ENCODE measurements around the gene RPUSD2. TPM values are rescaled to one million over a fixed set of nuclear protein-coding genes. Genes with fewer than 3 reads are reported as not detected.

The RPUSD2 gene
- total and polyA plus RNA-seq, 2 experiments from 2014 or later: 22.0 to 25.5 TPM

DNA sequence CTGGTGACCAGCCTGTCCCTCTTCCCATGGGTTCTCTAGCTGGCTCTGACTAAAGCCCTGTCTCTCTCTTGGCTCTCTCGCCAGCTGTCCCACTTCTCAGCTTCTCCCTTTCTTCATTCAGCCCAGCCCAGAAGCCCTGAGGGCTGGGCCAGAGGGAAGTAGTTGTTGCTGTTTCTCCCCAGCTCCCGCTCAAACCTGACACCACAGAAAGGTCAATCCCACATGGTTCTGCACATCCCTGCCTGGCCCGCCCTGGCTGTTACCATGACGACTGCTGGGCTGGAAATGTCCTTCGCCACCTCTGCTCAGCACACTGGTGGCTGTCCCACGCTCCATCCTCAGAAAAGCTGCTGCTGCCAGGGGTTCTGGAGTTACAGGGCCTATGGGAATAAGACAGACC is 30.1 kb upstream of the RPUSD2 start:
- Mint-ChIP-seq H3K9me3 (no peaks in the 10 kb centered on the region), H3K27me3 (ENCODE audit: insufficient read depth, low read depth, poor library complexity) (peaks cover 2% of the 10 kb centered on the region), H3K27ac (no peak overlapping the region), H3K4me1 (no peaks in the 10 kb centered on the region; the same call in 2 of the 3 replicates), H3K36me3 (ENCODE audit: low read depth) (no peaks in the 10 kb centered on the region), H3K4me3 (no peak overlapping the region)
- Histone ChIP-seq H3K4me1 (ENCODE audit: insufficient read depth) (no peaks in the 10 kb centered on the region), H3K79me2 (replicated peaks; ENCODE audit: insufficient read depth) (no peaks in the 10 kb centered on the region), H2AFZ (no peak overlapping the region), H3K9me2 (ENCODE audit: insufficient read depth) (no peaks in the 10 kb centered on the region), H4K20me1 (replicated peaks; ENCODE audit: insufficient read depth) (no peaks in the 10 kb centered on the region), H3K4me3 (no peak overlapping the region), H3K4me2 (no peak overlapping the region), H3K27me3 (ENCODE audit: insufficient read depth) (no peaks in the 10 kb centered on the region), H3F3A (replicated peaks; ENCODE audit: low read depth) (no peaks in the 10 kb centered on the region), H3K36me3 (ENCODE audit: insufficient read depth) (no peaks in the 10 kb centered on the region), H3K27ac (ENCODE audit: low read depth) (no peak overlapping the region)
- no peak for TF ChIP-seq NANOG (IDR thresholded peaks at IDR 0.05; ENCODE audit: borderline replicate concordance)
- TF ChIP-seq EZH2phosphoT487 (IDR thresholded peaks at IDR 0.05; ENCODE audit: unreplicated experiment): no peak
- TF ChIP-seq JUNB (IDR thresholded peaks at IDR 0.05; ENCODE audit: unreplicated experiment): no peak
- TF ChIP-seq, protein P1, sequence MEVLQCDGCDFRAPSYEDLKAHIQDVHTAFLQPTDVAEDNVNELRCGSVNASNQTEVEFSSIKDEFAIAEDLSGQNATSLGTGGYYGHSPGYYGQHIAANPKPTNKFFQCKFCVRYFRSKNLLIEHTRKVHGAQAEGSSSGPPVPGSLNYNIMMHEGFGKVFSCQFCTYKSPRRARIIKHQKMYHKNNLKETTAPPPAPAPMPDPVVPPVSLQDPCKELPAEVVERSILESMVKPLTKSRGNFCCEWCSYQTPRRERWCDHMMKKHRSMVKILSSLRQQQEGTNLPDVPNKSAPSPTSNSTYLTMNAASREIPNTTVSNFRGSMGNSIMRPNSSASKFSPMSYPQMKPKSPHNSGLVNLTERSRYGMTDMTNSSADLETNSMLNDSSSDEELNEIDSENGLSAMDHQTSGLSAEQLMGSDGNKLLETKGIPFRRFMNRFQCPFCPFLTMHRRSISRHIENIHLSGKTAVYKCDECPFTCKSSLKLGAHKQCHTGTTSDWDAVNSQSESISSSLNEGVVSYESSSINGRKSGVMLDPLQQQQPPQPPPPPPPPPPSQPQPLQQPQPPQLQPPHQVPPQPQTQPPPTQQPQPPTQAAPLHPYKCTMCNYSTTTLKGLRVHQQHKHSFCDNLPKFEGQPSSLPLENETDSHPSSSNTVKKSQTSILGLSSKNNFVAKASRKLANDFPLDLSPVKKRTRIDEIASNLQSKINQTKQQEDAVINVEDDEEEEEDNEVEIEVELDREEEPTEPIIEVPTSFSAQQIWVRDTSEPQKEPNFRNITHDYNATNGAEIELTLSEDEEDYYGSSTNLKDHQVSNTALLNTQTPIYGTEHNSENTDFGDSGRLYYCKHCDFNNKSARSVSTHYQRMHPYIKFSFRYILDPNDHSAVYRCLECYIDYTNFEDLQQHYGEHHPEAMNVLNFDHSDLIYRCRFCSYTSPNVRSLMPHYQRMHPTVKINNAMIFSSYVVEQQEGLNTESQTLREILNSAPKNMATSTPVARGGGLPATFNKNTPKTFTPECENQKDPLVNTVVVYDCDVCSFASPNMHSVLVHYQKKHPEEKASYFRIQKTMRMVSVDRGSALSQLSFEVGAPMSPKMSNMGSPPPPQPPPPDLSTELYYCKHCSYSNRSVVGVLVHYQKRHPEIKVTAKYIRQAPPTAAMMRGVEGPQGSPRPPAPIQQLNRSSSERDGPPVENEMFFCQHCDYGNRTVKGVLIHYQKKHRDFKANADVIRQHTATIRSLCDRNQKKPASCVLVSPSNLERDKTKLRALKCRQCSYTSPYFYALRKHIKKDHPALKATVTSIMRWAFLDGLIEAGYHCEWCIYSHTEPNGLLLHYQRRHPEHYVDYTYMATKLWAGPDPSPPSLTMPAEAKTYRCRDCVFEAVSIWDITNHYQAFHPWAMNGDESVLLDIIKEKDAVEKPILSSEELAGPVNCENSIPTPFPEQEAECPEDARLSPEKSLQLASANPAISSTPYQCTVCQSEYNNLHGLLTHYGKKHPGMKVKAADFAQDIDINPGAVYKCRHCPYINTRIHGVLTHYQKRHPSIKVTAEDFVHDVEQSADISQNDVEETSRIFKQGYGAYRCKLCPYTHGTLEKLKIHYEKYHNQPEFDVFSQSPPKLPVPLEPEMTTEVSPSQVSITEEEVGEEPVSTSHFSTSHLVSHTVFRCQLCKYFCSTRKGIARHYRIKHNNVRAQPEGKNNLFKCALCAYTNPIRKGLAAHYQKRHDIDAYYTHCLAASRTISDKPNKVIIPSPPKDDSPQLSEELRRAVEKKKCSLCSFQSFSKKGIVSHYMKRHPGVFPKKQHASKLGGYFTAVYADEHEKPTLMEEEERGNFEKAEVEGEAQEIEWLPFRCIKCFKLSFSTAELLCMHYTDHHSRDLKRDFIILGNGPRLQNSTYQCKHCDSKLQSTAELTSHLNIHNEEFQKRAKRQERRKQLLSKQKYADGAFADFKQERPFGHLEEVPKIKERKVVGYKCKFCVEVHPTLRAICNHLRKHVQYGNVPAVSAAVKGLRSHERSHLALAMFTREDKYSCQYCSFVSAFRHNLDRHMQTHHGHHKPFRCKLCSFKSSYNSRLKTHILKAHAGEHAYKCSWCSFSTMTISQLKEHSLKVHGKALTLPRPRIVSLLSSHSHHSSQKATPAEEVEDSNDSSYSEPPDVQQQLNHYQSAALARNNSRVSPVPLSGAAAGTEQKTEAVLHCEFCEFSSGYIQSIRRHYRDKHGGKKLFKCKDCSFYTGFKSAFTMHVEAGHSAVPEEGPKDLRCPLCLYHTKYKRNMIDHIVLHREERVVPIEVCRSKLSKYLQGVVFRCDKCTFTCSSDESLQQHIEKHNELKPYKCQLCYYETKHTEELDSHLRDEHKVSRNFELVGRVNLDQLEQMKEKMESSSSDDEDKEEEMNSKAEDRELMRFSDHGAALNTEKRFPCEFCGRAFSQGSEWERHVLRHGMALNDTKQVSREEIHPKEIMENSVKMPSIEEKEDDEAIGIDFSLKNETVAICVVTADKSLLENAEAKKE (CRISPR knock-in tag; IDR thresholded peaks at IDR 0.05): no peak
- TF ChIP-seq ZNF114 (CRISPR knock-in tag; IDR thresholded peaks at IDR 0.05): no peak
- no peak for TF ChIP-seq STAT1 (IDR thresholded peaks at IDR 0.05; ENCODE audit: unreplicated experiment)
- no peak for TF ChIP-seq EZH2 (IDR thresholded peaks at IDR 0.05; ENCODE audit: low read depth, unreplicated experiment)
- no peak for TF ChIP-seq CREB1 (CRISPR knock-in tag; IDR thresholded peaks at IDR 0.05; ENCODE audit: low read depth)
- no peak for TF ChIP-seq ZNF331 (CRISPR knock-in tag; IDR thresholded peaks at IDR 0.05; ENCODE audit: low read depth)
- TF ChIP-seq, protein P2, sequence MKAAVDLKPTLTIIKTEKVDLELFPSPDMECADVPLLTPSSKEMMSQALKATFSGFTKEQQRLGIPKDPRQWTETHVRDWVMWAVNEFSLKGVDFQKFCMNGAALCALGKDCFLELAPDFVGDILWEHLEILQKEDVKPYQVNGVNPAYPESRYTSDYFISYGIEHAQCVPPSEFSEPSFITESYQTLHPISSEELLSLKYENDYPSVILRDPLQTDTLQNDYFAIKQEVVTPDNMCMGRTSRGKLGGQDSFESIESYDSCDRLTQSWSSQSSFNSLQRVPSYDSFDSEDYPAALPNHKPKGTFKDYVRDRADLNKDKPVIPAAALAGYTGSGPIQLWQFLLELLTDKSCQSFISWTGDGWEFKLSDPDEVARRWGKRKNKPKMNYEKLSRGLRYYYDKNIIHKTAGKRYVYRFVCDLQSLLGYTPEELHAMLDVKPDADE (IDR thresholded peaks at IDR 0.05): no peak
- TF ChIP-seq CTCF (conservative IDR thresholded peaks at IDR 0.05; ENCODE audit: low read depth in 2 of 2): no peak
- no peak for TF ChIP-seq POLR2AphosphoS5 (IDR thresholded peaks at IDR 0.05; ENCODE audit: low read depth)
- no peak for TF ChIP-seq REST (IDR thresholded peaks at IDR 0.05; ENCODE audit: unreplicated experiment)
- DNase-seq (ENCODE audit: low spot score) (peak; percentile 35), ATAC-seq (peak; percentile 40)
